HCT116 (cell line): Measurements from ENCODE around the gene KLK13. TPM values are rescaled to one million over a fixed set of nuclear protein-coding genes. Genes with fewer than 3 reads are reported as not detected.

Experiments used
- ATAC-seq: fragments of 200-7000 bp; cut with Tn5 transposase; 2 replicates; pipeline ENCODE4 v1.9.1; 2020; ENCODE audit warnings: mild to moderate bottlenecking, moderate library complexity
- BruUV-seq: library from RNA; stranded (reverse); fragments of 400-500 nt; replicated peaks from 2 replicates; lab custom pipeline; 2021; lab: Mats Ljungman, UMichigan
- CTCF ChIA-PET: fragments of 300-600 bp; sonication (Branson Sonifier 250); formaldehyde crosslinking; loops from one replicate; lab custom pipeline; 2021; ENCODE audit warnings: antibody characterized with exemption; lab: Charles Lee
- POLR2A ChIA-PET: fragments of 300-600, 350-600 bp; sonication (Branson Sonifier 250); formaldehyde crosslinking; loops from one replicate; lab custom pipeline; 2021; ENCODE audit warnings: antibody characterized with exemption; lab: Charles Lee
- RAD21 ChIA-PET, 2 experiments: fragments of 300-600 bp; sonication (Branson Sonifier 250); formaldehyde crosslinking; loops; one replicate each; lab custom pipeline; 2023; ENCODE audit warnings: low total read pairs in 2 of 2; ENCODE audit not compliant: uncharacterized antibody in 2 of 2, unreplicated experiment in 2 of 2, low non-redundant PET in 1 of 2; lab: Charles Lee
- DNase-seq: peaks from one replicate; pipeline ENCODE4 v3.0.0-alpha.2; 2010; ENCODE audit warnings: low read depth, low spot score
- H2AFZ ChIP-seq: fragments of 200-600 bp; shearing (Covaris generic), sonication (generic); 2 replicates; pipeline ENCODE4 v1.6.1; 2017; ENCODE audit warnings: low read depth, mixed run types, mixed read lengths, antibody characterized with exemption, low read length; ENCODE audit not compliant: poor library complexity, severe bottlenecking
- H3K27ac ChIP-seq: 2 replicates; pipeline ENCODE4 v1.5.1; 2012; ENCODE audit warnings: low read depth, low read length
- H3K27me3 ChIP-seq: fragments of 200-600 bp; sonication (generic); 2 replicates; pipeline ENCODE4 v1.6.1; 2016; ENCODE audit warnings: mixed run types, low read length, mixed read lengths; ENCODE audit not compliant: insufficient read depth
- H3K36me3 ChIP-seq, 2 experiments: fragments of 200-500 bp in 1 of 2; fragments of 200-600 bp in 1 of 2; sonication (Bioruptor generic) in 1 of 2; sonication (generic) in 1 of 2; 2 replicates each; pipeline versions ENCODE4 v1.5.1 to v1.6.1; 2014 to 2016; ENCODE audit warnings: low read length in 2 of 2, inconsistent platforms in 1 of 2, mixed read lengths in 1 of 2, mixed run types in 1 of 2; ENCODE audit not compliant: insufficient read depth in 2 of 2, control insufficient read depth in 1 of 2
- H3K4me1 ChIP-seq, 2 experiments: fragments of 200-600 bp in 1 of 2; sonication (generic) in 1 of 2; 2 replicates each; pipeline versions ENCODE4 v1.5.1 to v1.6.1; 2012 to 2017; ENCODE audit warnings: low read length in 2 of 2, inconsistent platforms in 1 of 2, mild to moderate bottlenecking in 1 of 2, mixed read lengths in 1 of 2, mixed run types in 1 of 2, moderate library complexity in 1 of 2; ENCODE audit not compliant: insufficient read depth in 2 of 2, control insufficient read depth in 1 of 2
- H3K4me2 ChIP-seq: fragments of 200-600 bp; sonication (generic); 2 replicates; pipeline ENCODE4 v1.6.1; 2017; ENCODE audit warnings: mixed run types, low read length, mixed read lengths
- H3K4me3 ChIP-seq, 2 experiments: fragments of 200-600 bp in 1 of 2; sonication (generic) in 1 of 2; replicated peaks in 1 of 2; 2 replicates each; pipeline ENCODE4 v1.5.1; 2011 to 2016; ENCODE audit warnings: low read length in 2 of 2, control low read depth in 1 of 2, low read depth in 1 of 2, mild to moderate bottlenecking in 1 of 2, mixed read lengths in 1 of 2, mixed run types in 1 of 2
- H3K79me2 ChIP-seq: fragments of 200-600 bp; sonication (generic); 2 replicates; pipeline ENCODE4 v1.6.1; 2017; ENCODE audit warnings: mild to moderate bottlenecking, mixed run types, low read length, moderate library complexity, mixed read lengths; ENCODE audit not compliant: insufficient read depth
- H3K9ac ChIP-seq: fragments of 200-600 bp; sonication (generic); 2 replicates; pipeline ENCODE4 v1.6.1; 2016; ENCODE audit warnings: low read length, mixed read lengths
- H3K9me2 ChIP-seq: fragments of 200-600 bp; sonication (generic), shearing (Covaris generic); 2 replicates; pipeline ENCODE4 v1.6.1; 2017; ENCODE audit warnings: mixed run types, mild to moderate bottlenecking, moderate library complexity; ENCODE audit not compliant: insufficient read depth
- H3K9me3 ChIP-seq, 2 experiments: fragments of 200-500 bp in 1 of 2; fragments of 200-600 bp in 1 of 2; sonication (Bioruptor generic) in 1 of 2; sonication (generic) in 1 of 2; 2 replicates each; pipeline ENCODE4 v1.6.1; 2014 to 2017; ENCODE audit warnings: low read length in 2 of 2, mixed read lengths in 2 of 2, inconsistent platforms in 1 of 2, low read depth in 1 of 2, mild to moderate bottlenecking in 1 of 2, mixed run types in 1 of 2, moderate library complexity in 1 of 2; ENCODE audit not compliant: control insufficient read depth in 1 of 2, insufficient read depth in 1 of 2
- H4K20me1 ChIP-seq: fragments of 200-600 bp; sonication (generic), shearing (Covaris generic); 2 replicates; pipeline ENCODE4 v1.6.1; 2017; ENCODE audit warnings: mixed run types, mild to moderate bottlenecking, moderate library complexity; ENCODE audit not compliant: insufficient read depth
- ATF3 ChIP-seq: IDR thresholded peaks from 2 replicates; pipeline ENCODE4 v1.6.1; 2012
- CBX3 ChIP-seq: IDR thresholded peaks from 2 replicates; pipeline ENCODE4 v1.6.1; 2012; ENCODE audit warnings: low read depth
- CEBPB ChIP-seq: IDR thresholded peaks from 2 replicates; pipeline ENCODE4 v1.6.1; 2012; ENCODE audit warnings: low read depth
- ELF1 ChIP-seq: IDR thresholded peaks from 2 replicates; pipeline ENCODE4 v1.6.1; 2012; ENCODE audit warnings: low read depth, borderline replicate concordance
- EZH2 ChIP-seq: fragments of 200-600 bp; sonication (generic); IDR thresholded peaks from 2 replicates; pipeline ENCODE4 v1.6.1; 2017; ENCODE audit warnings: antibody characterized with exemption, mixed run types
- EZH2phosphoT487 ChIP-seq: fragments of 200-600 bp; IDR thresholded peaks from 2 replicates; pipeline ENCODE4 v1.6.1; 2018; ENCODE audit warnings: antibody characterized with exemption, borderline replicate concordance
- FOSL1 ChIP-seq: IDR thresholded peaks from 2 replicates; pipeline ENCODE4 v1.6.1; 2012; ENCODE audit warnings: low read depth
- JUND ChIP-seq: IDR thresholded peaks from 2 replicates; pipeline ENCODE4 v1.6.1; 2012
- MAX ChIP-seq: IDR thresholded peaks from 2 replicates; pipeline ENCODE4 v1.6.1; 2012
- POLR2A ChIP-seq: IDR thresholded peaks from 2 replicates; pipeline ENCODE4 v1.7.0; 2011; ENCODE audit warnings: borderline replicate concordance; ENCODE audit not compliant: insufficient read depth, insufficient read length; ENCODE audit errors: extremely low read depth
- RAD21 ChIP-seq: IDR thresholded peaks from 2 replicates; pipeline ENCODE4 v1.6.1; 2012; ENCODE audit warnings: low read depth, mild to moderate bottlenecking
- SIN3A ChIP-seq: IDR thresholded peaks from 2 replicates; pipeline ENCODE4 v1.6.1; 2012; ENCODE audit warnings: low read depth
- SP1 ChIP-seq: IDR thresholded peaks from 2 replicates; pipeline ENCODE4 v1.6.1; 2012; ENCODE audit warnings: low read depth
- SRF ChIP-seq: IDR thresholded peaks from 2 replicates; pipeline ENCODE4 v1.6.1; 2012; ENCODE audit warnings: low read depth
- TCF7L2 ChIP-seq: IDR thresholded peaks from 2 replicates; pipeline ENCODE4 v1.7.0; 2011; ENCODE audit warnings: borderline replicate concordance, inconsistent platforms; ENCODE audit not compliant: insufficient read depth, insufficient read length; ENCODE audit errors: extremely low read depth
- ZNF274 ChIP-seq: fragments of 200-500 bp; sonication (Bioruptor generic); IDR thresholded peaks from 2 replicates; pipeline ENCODE4 v1.6.1; 2014; ENCODE audit warnings: mild to moderate bottlenecking, low read depth, low read length, inconsistent platforms
- intact Hi-C: fragments of 100-400 bp; cut with micrococcal nuclease; formaldehyde crosslinking; loops from 2 replicates; pipeline ENCODE4 v1.10.0; 2022
- total RNA-seq: library from RNA; stranded (reverse); gene quantifications from one replicate; pipeline ENCODE4 v1.2.1, GENCODE V29; 2021; ENCODE audit not compliant: unreplicated experiment
- TF ChIP-seq, protein P1 (sequence below), 3 experiments: fragments of 200-600 bp in 1 of 3; sonication (generic) in 1 of 3; IDR thresholded peaks in 2 of 3; conservative IDR thresholded peaks in 1 of 3; 2 replicates each; pipeline ENCODE4 v1.5.1; 2012 to 2017; ENCODE audit warnings: low read depth in 2 of 3, low read length in 2 of 3, antibody characterized with exemption in 1 of 3, borderline replicate concordance in 1 of 3, control low read depth in 1 of 3, mild to moderate bottlenecking in 1 of 3, mixed read lengths in 1 of 3, mixed run types in 1 of 3, moderate library complexity in 1 of 3; ENCODE audit not compliant: insufficient read depth in 1 of 3

The KLK13 gene
- total RNA-seq, 1 experiment from 2014 or later: 3.2 TPM

DNA sequence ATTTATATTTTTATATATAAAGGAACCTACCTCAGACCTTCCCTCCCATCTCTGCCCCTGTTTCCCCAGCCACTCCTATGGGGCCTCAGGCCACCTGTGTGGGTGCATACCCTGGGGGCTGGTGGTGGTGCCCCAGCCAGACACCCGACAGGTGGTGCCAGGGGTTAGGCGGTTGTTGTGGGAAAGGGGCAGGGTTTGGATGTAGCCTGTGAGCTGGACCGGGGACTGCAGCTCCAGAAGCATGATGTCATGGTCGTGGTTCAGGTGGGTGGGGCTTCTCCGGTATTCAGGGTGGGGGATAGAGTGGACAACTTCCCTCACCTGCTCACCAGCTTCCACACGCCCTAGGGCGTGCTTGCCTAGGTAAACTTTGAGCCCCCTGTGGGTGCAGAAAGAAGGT, 5.2 kb downstream of the KLK13 start:
- no peaks in the 10 kb centered on the region for H3K79me2 ChIP-seq
- no peak for TF ChIP-seq ATF3
- TF ChIP-seq TCF7L2: no peak
- TF ChIP-seq CBX3: no peak
- no peak for TF ChIP-seq CEBPB
- TF ChIP-seq ELF1: no peak
- no peak for TF ChIP-seq FOSL1
- TF ChIP-seq, protein P1, sequence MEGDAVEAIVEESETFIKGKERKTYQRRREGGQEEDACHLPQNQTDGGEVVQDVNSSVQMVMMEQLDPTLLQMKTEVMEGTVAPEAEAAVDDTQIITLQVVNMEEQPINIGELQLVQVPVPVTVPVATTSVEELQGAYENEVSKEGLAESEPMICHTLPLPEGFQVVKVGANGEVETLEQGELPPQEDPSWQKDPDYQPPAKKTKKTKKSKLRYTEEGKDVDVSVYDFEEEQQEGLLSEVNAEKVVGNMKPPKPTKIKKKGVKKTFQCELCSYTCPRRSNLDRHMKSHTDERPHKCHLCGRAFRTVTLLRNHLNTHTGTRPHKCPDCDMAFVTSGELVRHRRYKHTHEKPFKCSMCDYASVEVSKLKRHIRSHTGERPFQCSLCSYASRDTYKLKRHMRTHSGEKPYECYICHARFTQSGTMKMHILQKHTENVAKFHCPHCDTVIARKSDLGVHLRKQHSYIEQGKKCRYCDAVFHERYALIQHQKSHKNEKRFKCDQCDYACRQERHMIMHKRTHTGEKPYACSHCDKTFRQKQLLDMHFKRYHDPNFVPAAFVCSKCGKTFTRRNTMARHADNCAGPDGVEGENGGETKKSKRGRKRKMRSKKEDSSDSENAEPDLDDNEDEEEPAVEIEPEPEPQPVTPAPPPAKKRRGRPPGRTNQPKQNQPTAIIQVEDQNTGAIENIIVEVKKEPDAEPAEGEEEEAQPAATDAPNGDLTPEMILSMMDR (IDR thresholded peaks at IDR 0.05 in 2 of 3, conservative IDR thresholded peaks at IDR 0.05 in 1 of 3; ENCODE audit: borderline replicate concordance in 1 of 3, insufficient read depth in 1 of 3, low read depth in 2 of 3, low read length in 2 of 3): no peak
- TF ChIP-seq EZH2phosphoT487: no peak
- TF ChIP-seq ZNF274: no peak
- TF ChIP-seq EZH2: no peak
- no peak for TF ChIP-seq SIN3A
- no peak for TF ChIP-seq MAX
- TF ChIP-seq SP1: no peak
- no peak for TF ChIP-seq POLR2A
- TF ChIP-seq RAD21: no peak
- TF ChIP-seq SRF: no peak
- no peak for TF ChIP-seq JUND
- no peak overlapping the region for H3K4me3 ChIP-seq
- intact Hi-C loops: no loop called here
- H4K20me1 ChIP-seq: no peaks in the 10 kb centered on the region
- BruUV-seq: no TSS peak
- RAD21 ChIA-PET: no interaction called here
- CTCF ChIA-PET: no interaction called here
- no peaks in the 10 kb centered on the region for H3K9me3 ChIP-seq
- no peak overlapping the region for H2AFZ ChIP-seq
- no peak overlapping the region for H3K27ac ChIP-seq
- peaks cover under 1% of the 10 kb centered on the region; the same call in 1 of the 2 replicates for H3K27me3 ChIP-seq
- no peaks in the 10 kb centered on the region for H3K36me3 ChIP-seq
- DNase-seq: no peak
- no peak for ATAC-seq
- no peak overlapping the region for H3K9ac ChIP-seq
- no peaks in the 10 kb centered on the region for H3K9me2 ChIP-seq
- H3K4me2 ChIP-seq: no peak overlapping the region
- H3K4me1 ChIP-seq: peaks cover 5 to 14% of the 10 kb centered on the region in 2 experiments
- POLR2A ChIA-PET: no interaction called here
